Measurements from ENCODE around the gene GSAP.
A peak's percentile ranks its signal among the peaks of the same experiment; 100 is the strongest.

Gene GSAP

DNA sequence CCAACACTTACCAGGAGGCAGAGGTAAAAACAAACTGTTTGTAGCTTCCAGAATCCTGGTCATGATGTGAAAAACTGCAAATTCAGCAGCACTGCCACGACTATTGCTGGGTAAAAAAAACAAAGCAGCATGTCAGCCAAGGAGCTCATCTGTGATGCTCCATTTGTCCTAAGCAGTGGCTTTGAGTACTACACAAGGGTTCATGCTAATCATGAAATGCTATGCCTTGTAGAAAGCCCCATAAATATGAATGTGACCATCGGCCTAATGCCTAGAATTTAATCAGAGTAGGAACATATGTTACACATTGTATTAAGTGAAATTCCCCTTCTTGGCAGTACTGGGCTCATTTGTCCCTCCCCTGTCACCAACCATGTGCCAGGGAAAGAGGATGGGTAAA, 95.4 kb downstream of the GSAP start:
- H3K4me1 ChIP-seq (ENCODE audit: control insufficient read depth, insufficient read depth, low read length), result peaks cover 2% of the 10 kb centered on the region
- no peaks in the 10 kb centered on the region for H3K36me3 ChIP-seq (ENCODE audit: insufficient read depth, low read length)

DNA sequence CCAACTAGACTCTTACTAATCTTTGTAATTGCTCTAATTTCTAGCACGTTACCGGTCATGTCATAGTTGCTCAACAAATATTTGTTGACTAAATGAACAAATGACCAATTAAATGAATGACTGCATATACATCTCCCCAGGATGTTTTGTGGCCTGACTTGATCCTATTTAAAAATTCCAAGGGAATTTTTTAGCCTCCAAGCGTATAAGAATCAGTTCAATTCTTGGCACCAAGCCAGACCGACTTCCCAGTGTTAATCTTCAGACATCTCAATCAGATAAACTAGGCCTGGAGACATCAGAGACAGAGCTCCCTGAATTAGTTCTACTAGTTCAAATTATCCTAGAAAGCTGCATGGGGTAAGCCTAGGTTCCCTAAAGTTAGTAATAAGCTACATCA, 96.0 kb downstream of the GSAP start:
- no peaks in the 10 kb centered on the region for H3K36me3 ChIP-seq (ENCODE audit: insufficient read depth, low read length)
- H3K27me3 ChIP-seq (ENCODE audit: control insufficient read depth, insufficient read depth, low read length), result no peaks in the 10 kb centered on the region
- no peak overlapping the region for H3K4me3 ChIP-seq (ENCODE audit: low read length)
- peaks cover 2% of the 10 kb centered on the region for H3K4me1 ChIP-seq (ENCODE audit: control insufficient read depth, insufficient read depth, low read length)
- no peak overlapping the region for H3K9ac ChIP-seq (ENCODE audit: low read depth, low read length)
- no peak overlapping the region for H3K4me2 ChIP-seq (ENCODE audit: low read length)
- H3K9me3 ChIP-seq (replicated peaks; ENCODE audit: low read length), result no peaks in the 10 kb centered on the region

More for the DNA sequence above, 95.4 kb downstream of the GSAP start:
- H3K9me3 ChIP-seq (replicated peaks; ENCODE audit: low read length), result no peaks in the 10 kb centered on the region
- H3K4me3 ChIP-seq (ENCODE audit: low read length), result no peak overlapping the region
- no peaks in the 10 kb centered on the region for H3K27me3 ChIP-seq (ENCODE audit: control insufficient read depth, insufficient read depth, low read length)
- H3K9ac ChIP-seq (ENCODE audit: low read depth, low read length), result no peak overlapping the region
- H3K4me2 ChIP-seq (ENCODE audit: low read length), result no peak overlapping the region

DNA sequence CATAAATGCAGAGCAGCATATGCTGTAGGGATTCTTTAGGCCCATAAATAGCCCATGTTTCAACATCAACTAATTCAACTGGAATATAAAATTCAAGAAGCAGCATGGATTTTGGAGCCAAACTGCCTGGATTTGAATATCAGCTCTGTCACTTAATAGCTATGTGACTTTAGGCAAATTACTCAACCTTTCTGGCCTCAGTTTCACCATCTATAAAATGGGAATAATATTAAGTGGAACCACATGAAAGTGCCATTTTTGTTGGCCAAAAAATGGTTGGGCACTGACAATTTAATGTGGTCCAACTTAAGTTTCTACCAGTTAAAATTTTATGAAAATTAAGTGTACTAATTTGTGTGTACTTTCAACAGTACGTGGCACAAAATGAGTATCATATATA, 98.1 kb downstream of the GSAP start:
- Histone ChIP-seq H3K36me3 (ENCODE audit: insufficient read depth, low read length) (no peaks in the 10 kb centered on the region), H3K4me2 (ENCODE audit: low read length) (no peak overlapping the region), H3K27me3 (ENCODE audit: control insufficient read depth, insufficient read depth, low read length) (no peaks in the 10 kb centered on the region), H3K9me3 (replicated peaks; ENCODE audit: low read length) (no peaks in the 10 kb centered on the region), H3K4me1 (ENCODE audit: control insufficient read depth, insufficient read depth, low read length) (peaks cover 2% of the 10 kb centered on the region), H3K4me3 (ENCODE audit: low read length) (no peak overlapping the region), H3K9ac (ENCODE audit: low read depth, low read length) (no peak overlapping the region)

DNA sequence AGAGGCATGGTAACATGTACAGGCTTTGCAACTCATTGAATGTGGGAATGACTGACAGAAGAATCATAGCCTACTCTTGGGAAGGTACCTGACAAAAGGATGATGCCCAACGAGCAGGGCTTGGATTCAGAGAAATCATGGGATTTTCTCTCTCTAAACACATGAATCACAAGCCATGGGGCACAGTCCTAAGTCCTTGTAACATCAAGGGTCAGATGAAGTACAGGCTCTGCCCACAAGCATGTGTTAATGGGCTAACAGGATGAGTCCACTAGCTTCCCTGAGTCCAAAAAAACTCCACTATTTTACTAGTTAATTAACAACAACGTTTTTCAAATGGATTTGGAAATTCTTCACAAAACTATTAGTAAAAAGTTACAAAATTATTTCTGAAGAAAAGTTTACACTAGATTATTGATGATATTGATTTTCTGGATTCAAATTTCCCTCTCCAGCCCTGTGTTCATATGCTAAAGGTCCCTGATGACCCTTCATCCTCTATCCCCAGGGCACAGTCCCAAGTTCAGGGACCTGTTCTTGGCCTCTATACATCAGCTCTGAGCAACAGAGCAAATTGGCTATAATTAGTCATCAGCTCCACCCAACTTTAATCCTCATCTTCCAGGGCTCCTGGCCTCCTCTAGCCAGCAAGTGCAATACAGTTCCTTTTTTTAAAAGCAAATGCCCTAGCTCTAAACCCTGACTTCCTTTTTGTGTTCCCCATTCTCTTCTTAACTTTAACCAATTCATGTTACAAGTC, 99.8 kb downstream of the GSAP start:
- no peaks in the 10 kb centered on the region for H3K36me3 ChIP-seq (ENCODE audit: insufficient read depth, low read length)
- H3K27me3 ChIP-seq (ENCODE audit: control insufficient read depth, insufficient read depth, low read length), result no peaks in the 10 kb centered on the region
- H3K4me1 ChIP-seq (ENCODE audit: control insufficient read depth, insufficient read depth, low read length), result peaks cover 2% of the 10 kb centered on the region
- no peak overlapping the region for H3K9ac ChIP-seq (ENCODE audit: low read depth, low read length)
- H3K9me3 ChIP-seq (replicated peaks; ENCODE audit: low read length), result no peaks in the 10 kb centered on the region
- no peak overlapping the region for H3K4me2 ChIP-seq (ENCODE audit: low read length)
- H3K4me3 ChIP-seq (ENCODE audit: low read length), result no peak overlapping the region

DNA sequence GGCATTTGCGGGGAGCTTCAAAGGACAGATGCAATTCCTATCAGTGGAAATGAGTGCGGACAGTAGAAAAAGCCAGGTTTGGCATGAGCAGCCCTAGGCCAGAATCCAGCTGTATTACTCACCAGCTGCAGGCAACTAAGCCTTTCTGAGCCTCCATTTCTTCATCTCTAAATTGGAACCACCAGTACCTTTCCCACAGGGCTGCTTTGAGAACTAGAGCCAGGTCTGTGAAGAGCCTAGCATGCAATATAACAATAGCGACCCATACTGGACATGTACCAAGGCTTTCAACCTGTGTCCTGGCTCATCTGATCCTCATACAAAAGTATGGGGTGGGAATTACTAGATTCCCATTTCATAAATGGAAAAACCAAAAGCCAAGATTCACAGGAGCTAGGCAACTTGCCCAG, 101.0 kb downstream of the GSAP start:
- H3K4me1 ChIP-seq (ENCODE audit: control insufficient read depth, insufficient read depth, low read length), result peaks cover 2% of the 10 kb centered on the region
- H3K9me3 ChIP-seq (replicated peaks; ENCODE audit: low read length), result no peaks in the 10 kb centered on the region
- no peaks in the 10 kb centered on the region for H3K36me3 ChIP-seq (ENCODE audit: insufficient read depth, low read length)
- H3K9ac ChIP-seq (ENCODE audit: low read depth, low read length), result no peak overlapping the region
- H3K4me3 ChIP-seq (ENCODE audit: low read length), result no peak overlapping the region
- no peaks in the 10 kb centered on the region for H3K27me3 ChIP-seq (ENCODE audit: control insufficient read depth, insufficient read depth, low read length)
- no peak overlapping the region for H3K4me2 ChIP-seq (ENCODE audit: low read length)

DNA sequence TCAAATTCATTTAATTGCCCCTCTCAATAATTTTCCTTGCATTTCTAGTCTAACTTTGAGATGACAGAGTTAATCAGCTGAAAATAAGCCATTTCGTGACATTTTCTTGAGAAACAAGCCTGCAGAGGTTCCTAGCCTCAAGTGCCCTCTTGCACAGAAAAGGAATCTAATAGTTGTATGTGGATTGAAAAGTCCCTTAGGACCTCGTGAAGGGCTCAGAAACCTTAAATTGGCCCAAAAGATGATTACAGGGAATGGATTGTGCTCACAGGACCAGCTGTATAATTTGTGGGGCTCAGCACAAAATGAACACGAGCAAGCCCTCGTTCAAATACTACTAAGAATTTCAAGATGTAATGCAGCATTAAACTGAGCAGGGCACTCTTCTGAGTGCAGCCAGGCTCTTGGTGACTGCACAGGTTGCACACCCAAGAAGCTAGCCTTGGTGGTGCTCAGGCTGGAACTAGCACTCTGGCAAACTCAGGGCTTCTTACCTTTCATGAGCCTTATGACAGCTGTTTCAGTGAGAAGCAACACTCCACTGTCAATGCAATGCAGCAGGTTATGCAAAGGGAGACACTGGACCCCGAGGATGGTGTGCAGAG, 102.2 kb downstream of the GSAP start:
- H3K4me3 ChIP-seq (ENCODE audit: low read length), result no peak overlapping the region
- no peaks in the 10 kb centered on the region for H3K27me3 ChIP-seq (ENCODE audit: control insufficient read depth, insufficient read depth, low read length)
- no peaks in the 10 kb centered on the region for H3K9me3 ChIP-seq (replicated peaks; ENCODE audit: low read length)
- H3K36me3 ChIP-seq (ENCODE audit: insufficient read depth, low read length), result no peaks in the 10 kb centered on the region
- peaks cover 2% of the 10 kb centered on the region for H3K4me1 ChIP-seq (ENCODE audit: control insufficient read depth, insufficient read depth, low read length)
- no peak overlapping the region for H3K9ac ChIP-seq (ENCODE audit: low read depth, low read length)
- H3K4me2 ChIP-seq (ENCODE audit: low read length), result no peak overlapping the region

DNA sequence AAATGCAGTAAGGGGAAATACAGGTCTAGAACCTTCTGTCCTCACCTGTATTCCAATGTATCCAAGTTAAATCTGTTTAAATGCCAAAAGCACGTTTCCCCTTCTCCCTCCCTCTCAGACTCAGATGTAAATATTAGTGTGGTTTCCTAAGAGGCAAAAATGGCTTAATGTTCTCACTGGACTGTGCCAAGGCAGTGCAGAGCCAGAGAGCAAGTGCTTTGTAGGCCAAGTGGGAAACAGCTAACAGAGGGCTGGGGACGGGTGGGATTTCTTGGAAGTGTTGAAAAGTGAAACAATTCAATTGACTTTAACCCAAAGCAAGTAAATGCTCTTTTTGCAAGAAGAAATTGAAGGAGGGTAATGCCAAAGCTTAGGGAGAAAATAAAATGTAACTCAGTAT, 103.1 kb downstream of the GSAP start:
- no peaks in the 10 kb centered on the region for H3K36me3 ChIP-seq (ENCODE audit: insufficient read depth, low read length)
- H3K9ac ChIP-seq (ENCODE audit: low read depth, low read length), result no peak overlapping the region
- H3K27me3 ChIP-seq (ENCODE audit: control insufficient read depth, insufficient read depth, low read length), result no peaks in the 10 kb centered on the region
- H3K4me1 ChIP-seq (ENCODE audit: control insufficient read depth, insufficient read depth, low read length), result peaks cover 2% of the 10 kb centered on the region
- H3K9me3 ChIP-seq (replicated peaks; ENCODE audit: low read length), result no peaks in the 10 kb centered on the region
- H3K4me2 ChIP-seq (ENCODE audit: low read length), result no peak overlapping the region
- H3K4me3 ChIP-seq (ENCODE audit: low read length), result no peak overlapping the region

DNA sequence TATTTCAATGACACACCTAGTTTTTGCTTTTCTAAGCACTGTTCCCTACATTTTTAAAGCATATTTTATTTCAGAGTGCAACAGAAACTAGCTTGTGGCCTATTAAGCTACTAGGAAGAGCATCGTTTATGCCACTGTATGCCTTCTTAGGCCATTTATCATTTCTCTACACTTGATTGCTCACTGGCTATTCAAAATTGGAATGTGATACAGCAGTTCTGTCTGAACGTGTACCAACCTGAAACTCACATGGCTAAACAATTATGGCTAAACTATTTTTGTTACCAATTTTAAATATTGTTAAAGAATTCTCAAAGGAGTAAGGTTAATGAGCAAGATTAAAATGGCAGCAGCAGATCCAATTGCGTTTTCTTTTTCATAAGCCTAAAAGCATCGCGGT, 105.2 kb downstream of the GSAP start:
- Histone ChIP-seq H3K4me1 (ENCODE audit: control insufficient read depth, insufficient read depth, low read length) (no peaks in the 10 kb centered on the region), H3K4me3 (ENCODE audit: low read length) (no peak overlapping the region), H3K4me2 (ENCODE audit: low read length) (no peak overlapping the region), H3K27me3 (ENCODE audit: control insufficient read depth, insufficient read depth, low read length) (no peaks in the 10 kb centered on the region), H3K9me3 (replicated peaks; ENCODE audit: low read length) (no peaks in the 10 kb centered on the region), H3K9ac (ENCODE audit: low read depth, low read length) (no peak overlapping the region), H3K36me3 (ENCODE audit: insufficient read depth, low read length) (no peaks in the 10 kb centered on the region)

DNA sequence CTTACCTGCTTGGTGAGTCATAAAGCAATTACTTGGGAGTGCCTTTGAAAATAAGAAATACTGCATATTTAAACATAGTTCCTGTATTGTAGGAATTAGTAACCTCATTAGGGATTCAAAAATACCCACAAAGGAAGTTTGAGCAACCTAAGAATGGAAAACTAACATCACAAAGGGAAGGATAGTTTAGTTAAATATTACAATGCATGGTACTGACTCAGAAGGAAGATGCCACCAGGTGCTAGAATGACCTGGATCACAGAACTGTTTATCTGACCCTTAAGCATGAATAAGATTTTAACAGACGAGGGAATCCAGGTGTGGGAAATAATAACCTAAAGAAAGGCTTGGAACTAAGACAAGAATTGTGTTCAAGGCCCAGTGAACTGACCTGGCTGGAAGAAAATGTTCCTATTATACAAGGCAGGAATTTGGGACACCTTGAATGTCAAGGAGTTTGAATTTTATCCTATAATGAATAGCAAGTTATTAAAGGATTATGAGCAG, 106.4 kb downstream of the GSAP start:
- Histone ChIP-seq H3K9me3 (replicated peaks; ENCODE audit: low read length) (no peaks in the 10 kb centered on the region), H3K9ac (ENCODE audit: low read depth, low read length) (no peak overlapping the region), H3K4me2 (ENCODE audit: low read length) (no peak overlapping the region), H3K36me3 (ENCODE audit: insufficient read depth, low read length) (no peaks in the 10 kb centered on the region), H3K4me3 (ENCODE audit: low read length) (no peak overlapping the region), H3K27me3 (ENCODE audit: control insufficient read depth, insufficient read depth, low read length) (no peaks in the 10 kb centered on the region), H3K4me1 (ENCODE audit: control insufficient read depth, insufficient read depth, low read length) (no peaks in the 10 kb centered on the region)

DNA sequence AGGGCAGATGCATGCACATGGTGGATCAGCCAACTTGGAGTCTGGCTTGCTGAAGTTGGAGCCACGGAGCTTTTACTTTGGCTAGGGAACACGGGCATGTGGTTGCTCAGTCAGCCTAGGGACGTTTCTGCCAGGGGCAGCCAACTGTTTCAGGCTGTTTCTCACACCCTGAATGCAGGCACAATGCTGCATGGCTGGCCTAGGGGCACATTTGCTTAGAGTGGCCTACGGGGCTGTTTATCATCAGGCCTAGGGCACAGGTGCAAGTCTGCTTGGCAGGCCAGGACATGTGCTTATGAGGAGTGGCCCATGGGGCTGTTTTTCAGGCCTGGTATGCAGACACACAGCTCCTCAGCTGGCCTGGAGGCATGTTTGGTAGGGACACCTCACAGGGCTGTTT, 107.4 kb downstream of the GSAP start:
- no peak overlapping the region for H3K4me3 ChIP-seq (ENCODE audit: low read length)
- H3K4me1 ChIP-seq (ENCODE audit: control insufficient read depth, insufficient read depth, low read length), result no peaks in the 10 kb centered on the region
- H3K4me2 ChIP-seq (ENCODE audit: low read length), result no peak overlapping the region
- H3K9me3 ChIP-seq (replicated peaks; ENCODE audit: low read length), result no peaks in the 10 kb centered on the region
- H3K27me3 ChIP-seq (ENCODE audit: control insufficient read depth, insufficient read depth, low read length), result no peaks in the 10 kb centered on the region
- H3K36me3 ChIP-seq (ENCODE audit: insufficient read depth, low read length), result no peaks in the 10 kb centered on the region
- H3K9ac ChIP-seq (ENCODE audit: low read depth, low read length), result no peak overlapping the region

DNA sequence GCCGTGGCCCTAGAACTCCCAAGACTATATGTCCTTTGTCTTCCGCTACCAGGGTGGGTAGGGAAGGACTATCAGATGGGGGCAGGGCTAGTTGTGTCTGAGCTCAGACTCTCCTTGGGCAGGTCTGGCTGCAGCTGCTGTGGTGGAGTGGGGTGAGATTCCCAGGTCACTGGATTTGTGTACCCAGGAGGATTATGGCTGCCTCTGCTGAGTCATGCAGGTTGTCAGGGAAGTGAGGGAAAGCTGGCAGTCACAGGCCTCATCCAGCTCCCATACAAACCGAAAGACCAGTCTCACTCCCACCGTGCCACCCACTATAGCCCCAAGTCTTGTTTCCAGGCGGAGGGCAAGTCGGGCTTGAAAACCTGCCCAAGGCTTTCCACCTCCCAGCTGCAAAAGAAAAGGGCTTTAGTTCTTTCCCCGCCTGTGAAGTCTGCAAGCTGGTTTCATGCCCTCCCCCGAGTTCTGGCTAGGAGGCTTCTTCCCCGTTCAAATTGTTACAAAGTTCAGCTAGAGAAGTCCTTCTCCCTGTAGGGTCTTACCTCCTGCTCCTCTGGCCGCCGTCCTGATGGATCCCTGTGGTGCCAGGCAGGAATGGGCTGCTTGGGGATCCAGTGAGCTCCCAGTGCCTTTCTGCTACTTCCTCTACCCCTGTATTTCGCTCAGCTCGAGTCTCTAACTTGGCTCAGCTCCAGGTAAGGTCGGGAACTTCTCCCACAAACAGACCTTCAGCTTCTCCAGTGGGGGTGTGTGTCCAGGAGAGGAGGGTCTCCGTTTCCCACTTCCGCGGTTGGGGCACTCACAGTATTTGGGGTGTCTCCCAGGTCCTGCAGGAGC, 109.7 kb downstream of the GSAP start:
- Histone ChIP-seq H3K4me3 (ENCODE audit: low read length) (no peak overlapping the region), H3K4me1 (ENCODE audit: control insufficient read depth, insufficient read depth, low read length) (no peaks in the 10 kb centered on the region), H3K9ac (ENCODE audit: low read depth, low read length) (no peak overlapping the region), H3K36me3 (ENCODE audit: insufficient read depth, low read length) (no peaks in the 10 kb centered on the region), H3K27me3 (ENCODE audit: control insufficient read depth, insufficient read depth, low read length) (no peaks in the 10 kb centered on the region), H3K4me2 (ENCODE audit: low read length) (peak overlapping the region; percentile 25), H3K9me3 (replicated peaks; ENCODE audit: low read length) (no peaks in the 10 kb centered on the region)
